Measurements from ENCODE around the gene VAV3.

VAV3 gene

GRCh38 chr1:107782217-107782845 lies 182.6 kb downstream of the VAV3 start:
- no peaks in the 10 kb centered on the region for H3K4me1 ChIP-seq (ENCODE audit: control insufficient read depth, insufficient read depth, low read length)
- no peaks in the 10 kb centered on the region for H3K9me3 ChIP-seq (ENCODE audit: control insufficient read depth, insufficient read depth, low read length)
- no peaks in the 10 kb centered on the region for H3K27me3 ChIP-seq (ENCODE audit: control insufficient read depth, insufficient read depth, low read length)
- no peaks in the 10 kb centered on the region for H3K36me3 ChIP-seq (ENCODE audit: control insufficient read depth, insufficient read depth, low read length)
- H3K9ac ChIP-seq (ENCODE audit: low read depth, low read length) = no peak overlapping the region
- H3K4me3 ChIP-seq (ENCODE audit: low read depth, low read length) = no peak overlapping the region

- H3K4me3 ChIP-seq (ENCODE audit: low read depth, low read length) = no peak overlapping the region
- no peaks in the 10 kb centered on the region for H3K27me3 ChIP-seq (ENCODE audit: control insufficient read depth, insufficient read depth, low read length)
- H3K9me3 ChIP-seq (ENCODE audit: control insufficient read depth, insufficient read depth, low read length) = no peaks in the 10 kb centered on the region
- no peaks in the 10 kb centered on the region for H3K4me1 ChIP-seq (ENCODE audit: control insufficient read depth, insufficient read depth, low read length)
- no peaks in the 10 kb centered on the region for H3K36me3 ChIP-seq (ENCODE audit: control insufficient read depth, insufficient read depth, low read length)
- no peak overlapping the region for H3K9ac ChIP-seq (ENCODE audit: low read depth, low read length)
These were observed 183.7 kb downstream of the VAV3 start for GRCh38 chr1:107781245-107781644.

GRCh38 chr1:107777664-107778047 lies 187.3 kb downstream of the VAV3 start:
- no peaks in the 10 kb centered on the region for H3K36me3 ChIP-seq (ENCODE audit: control insufficient read depth, insufficient read depth, low read length)
- no peaks in the 10 kb centered on the region for H3K9me3 ChIP-seq (ENCODE audit: control insufficient read depth, insufficient read depth, low read length)
- no peaks in the 10 kb centered on the region for H3K4me1 ChIP-seq (ENCODE audit: control insufficient read depth, insufficient read depth, low read length)
- H3K27me3 ChIP-seq (ENCODE audit: control insufficient read depth, insufficient read depth, low read length) = no peaks in the 10 kb centered on the region
- no peak overlapping the region for H3K4me3 ChIP-seq (ENCODE audit: low read depth, low read length)
- no peak overlapping the region for H3K9ac ChIP-seq (ENCODE audit: low read depth, low read length)

GRCh38 chr1:107776900-107777663 lies 187.9 kb downstream of the VAV3 start:
- Histone ChIP-seq H3K4me1 (ENCODE audit: control insufficient read depth, insufficient read depth, low read length) (no peaks in the 10 kb centered on the region), H3K9me3 (ENCODE audit: control insufficient read depth, insufficient read depth, low read length) (no peaks in the 10 kb centered on the region), H3K4me3 (ENCODE audit: low read depth, low read length) (no peak overlapping the region), H3K27me3 (ENCODE audit: control insufficient read depth, insufficient read depth, low read length) (no peaks in the 10 kb centered on the region), H3K36me3 (ENCODE audit: control insufficient read depth, insufficient read depth, low read length) (no peaks in the 10 kb centered on the region), H3K9ac (ENCODE audit: low read depth, low read length) (no peak overlapping the region)

- Histone ChIP-seq H3K9me3 (ENCODE audit: control insufficient read depth, insufficient read depth, low read length) (no peaks in the 10 kb centered on the region), H3K36me3 (ENCODE audit: control insufficient read depth, insufficient read depth, low read length) (no peaks in the 10 kb centered on the region), H3K9ac (ENCODE audit: low read depth, low read length) (no peak overlapping the region), H3K27me3 (ENCODE audit: control insufficient read depth, insufficient read depth, low read length) (no peaks in the 10 kb centered on the region), H3K4me3 (ENCODE audit: low read depth, low read length) (no peak overlapping the region), H3K4me1 (ENCODE audit: control insufficient read depth, insufficient read depth, low read length) (no peaks in the 10 kb centered on the region)
These were observed 193.6 kb downstream of the VAV3 start for GRCh38 chr1:107771377-107771776.

- Histone ChIP-seq H3K27me3 (ENCODE audit: control insufficient read depth, insufficient read depth, low read length) (no peaks in the 10 kb centered on the region), H3K36me3 (ENCODE audit: control insufficient read depth, insufficient read depth, low read length) (no peaks in the 10 kb centered on the region), H3K4me1 (ENCODE audit: control insufficient read depth, insufficient read depth, low read length) (peaks cover 5% of the 10 kb centered on the region), H3K9ac (ENCODE audit: low read depth, low read length) (no peak overlapping the region), H3K9me3 (ENCODE audit: control insufficient read depth, insufficient read depth, low read length) (no peaks in the 10 kb centered on the region), H3K4me3 (ENCODE audit: low read depth, low read length) (no peak overlapping the region)
These were observed 197.8 kb downstream of the VAV3 start for GRCh38 chr1:107767156-107767582.

GRCh38 chr1:107766533-107766932 lies 198.4 kb downstream of the VAV3 start:
- Histone ChIP-seq H3K36me3 (ENCODE audit: control insufficient read depth, insufficient read depth, low read length) (no peaks in the 10 kb centered on the region), H3K27me3 (ENCODE audit: control insufficient read depth, insufficient read depth, low read length) (no peaks in the 10 kb centered on the region), H3K9ac (ENCODE audit: low read depth, low read length) (no peak overlapping the region), H3K4me1 (ENCODE audit: control insufficient read depth, insufficient read depth, low read length) (peaks cover 5% of the 10 kb centered on the region), H3K4me3 (ENCODE audit: low read depth, low read length) (no peak overlapping the region), H3K9me3 (ENCODE audit: control insufficient read depth, insufficient read depth, low read length) (no peaks in the 10 kb centered on the region)

- H3K4me1 ChIP-seq (ENCODE audit: control insufficient read depth, insufficient read depth, low read length) = peaks cover 5% of the 10 kb centered on the region
- H3K36me3 ChIP-seq (ENCODE audit: control insufficient read depth, insufficient read depth, low read length) = no peaks in the 10 kb centered on the region
- H3K4me3 ChIP-seq (ENCODE audit: low read depth, low read length) = no peak overlapping the region
- no peaks in the 10 kb centered on the region for H3K27me3 ChIP-seq (ENCODE audit: control insufficient read depth, insufficient read depth, low read length)
- H3K9ac ChIP-seq (ENCODE audit: low read depth, low read length) = no peak overlapping the region
- no peaks in the 10 kb centered on the region for H3K9me3 ChIP-seq (ENCODE audit: control insufficient read depth, insufficient read depth, low read length)
These were observed 202.1 kb downstream of the VAV3 start for GRCh38 chr1:107762751-107763390.

GRCh38 chr1:107760065-107760464 lies 204.9 kb downstream of the VAV3 start:
- Histone ChIP-seq H3K4me3 (ENCODE audit: low read depth, low read length) (no peak overlapping the region), H3K9me3 (ENCODE audit: control insufficient read depth, insufficient read depth, low read length) (no peaks in the 10 kb centered on the region), H3K9ac (ENCODE audit: low read depth, low read length) (no peak overlapping the region), H3K4me1 (ENCODE audit: control insufficient read depth, insufficient read depth, low read length) (peaks cover 12% of the 10 kb centered on the region), H3K27me3 (ENCODE audit: control insufficient read depth, insufficient read depth, low read length) (no peaks in the 10 kb centered on the region), H3K36me3 (ENCODE audit: control insufficient read depth, insufficient read depth, low read length) (no peaks in the 10 kb centered on the region)

- H3K27me3 ChIP-seq (ENCODE audit: control insufficient read depth, insufficient read depth, low read length) = no peaks in the 10 kb centered on the region
- H3K4me3 ChIP-seq (ENCODE audit: low read depth, low read length) = no peak overlapping the region
- H3K36me3 ChIP-seq (ENCODE audit: control insufficient read depth, insufficient read depth, low read length) = no peaks in the 10 kb centered on the region
- no peaks in the 10 kb centered on the region for H3K9me3 ChIP-seq (ENCODE audit: control insufficient read depth, insufficient read depth, low read length)
- no peak overlapping the region for H3K9ac ChIP-seq (ENCODE audit: low read depth, low read length)
- peaks cover 7% of the 10 kb centered on the region for H3K4me1 ChIP-seq (ENCODE audit: control insufficient read depth, insufficient read depth, low read length)
These were observed 214.5 kb downstream of the VAV3 start for GRCh38 chr1:107750364-107750959.

- peaks cover 7% of the 10 kb centered on the region for H3K4me1 ChIP-seq (ENCODE audit: control insufficient read depth, insufficient read depth, low read length)
- H3K9me3 ChIP-seq (ENCODE audit: control insufficient read depth, insufficient read depth, low read length) = no peaks in the 10 kb centered on the region
- H3K27me3 ChIP-seq (ENCODE audit: control insufficient read depth, insufficient read depth, low read length) = no peaks in the 10 kb centered on the region
- no peak overlapping the region for H3K9ac ChIP-seq (ENCODE audit: low read depth, low read length)
- H3K36me3 ChIP-seq (ENCODE audit: control insufficient read depth, insufficient read depth, low read length) = no peaks in the 10 kb centered on the region
- no peak overlapping the region for H3K4me3 ChIP-seq (ENCODE audit: low read depth, low read length)
These were observed 216.4 kb downstream of the VAV3 start for GRCh38 chr1:107748531-107748930.
